ENCODE data around the gene WDR86. TPM values are rescaled to one million over a fixed set of nuclear protein-coding genes. Genes with fewer than 3 reads are reported as not detected.
A peak's percentile ranks its signal among the peaks of the same experiment; 100 is the strongest.

Gene WDR86
- total RNA-seq, 1 experiment from 2014 or later: 7.7 TPM

- no peak for DNase-seq
- POLR2A ChIA-PET (ENCODE audit: unreplicated experiment): no interaction called here
- no peak overlapping the region for H3K27ac ChIP-seq
- no peaks in the 10 kb centered on the region for H3K9me3 ChIP-seq (ENCODE audit: insufficient read depth, low read depth)
- no peak for TF ChIP-seq EZH2 (IDR thresholded peaks at IDR 0.05; ENCODE audit: low read depth)
- TF ChIP-seq, protein P1, sequence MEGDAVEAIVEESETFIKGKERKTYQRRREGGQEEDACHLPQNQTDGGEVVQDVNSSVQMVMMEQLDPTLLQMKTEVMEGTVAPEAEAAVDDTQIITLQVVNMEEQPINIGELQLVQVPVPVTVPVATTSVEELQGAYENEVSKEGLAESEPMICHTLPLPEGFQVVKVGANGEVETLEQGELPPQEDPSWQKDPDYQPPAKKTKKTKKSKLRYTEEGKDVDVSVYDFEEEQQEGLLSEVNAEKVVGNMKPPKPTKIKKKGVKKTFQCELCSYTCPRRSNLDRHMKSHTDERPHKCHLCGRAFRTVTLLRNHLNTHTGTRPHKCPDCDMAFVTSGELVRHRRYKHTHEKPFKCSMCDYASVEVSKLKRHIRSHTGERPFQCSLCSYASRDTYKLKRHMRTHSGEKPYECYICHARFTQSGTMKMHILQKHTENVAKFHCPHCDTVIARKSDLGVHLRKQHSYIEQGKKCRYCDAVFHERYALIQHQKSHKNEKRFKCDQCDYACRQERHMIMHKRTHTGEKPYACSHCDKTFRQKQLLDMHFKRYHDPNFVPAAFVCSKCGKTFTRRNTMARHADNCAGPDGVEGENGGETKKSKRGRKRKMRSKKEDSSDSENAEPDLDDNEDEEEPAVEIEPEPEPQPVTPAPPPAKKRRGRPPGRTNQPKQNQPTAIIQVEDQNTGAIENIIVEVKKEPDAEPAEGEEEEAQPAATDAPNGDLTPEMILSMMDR (conservative IDR thresholded peaks at IDR 0.05): no peak
- 0 out of 2 replicates have a peak, but pooled peaks cover 4% of the 10 kb centered on the region for H3F3A ChIP-seq (ENCODE audit: insufficient read depth, low read depth)
- H3K79me2 ChIP-seq (ENCODE audit: low read depth): no peaks in the 10 kb centered on the region
- no peaks in the 10 kb centered on the region for H4K20me1 ChIP-seq (ENCODE audit: insufficient read depth)
- no peak overlapping the region for H3K4me2 ChIP-seq
- H3K4me3 ChIP-seq: no peak overlapping the region
- BruUV-seq (replicated peaks): no TSS peak
- H3K36me3 ChIP-seq (ENCODE audit: low read depth): no peaks in the 10 kb centered on the region
- CTCF ChIA-PET: interaction anchor here (0.7 kb wide), 1 partner anchor 48 kb away, joined by 3 read pairs; no protein-coding TSS in a partner anchor
- peaks cover 7% of the 10 kb centered on the region; the same call in 1 of the 2 replicates for H3K4me1 ChIP-seq (replicated peaks; ENCODE audit: insufficient read depth)
- no peaks in the 10 kb centered on the region for H3K9me2 ChIP-seq (ENCODE audit: insufficient read depth)
- no peak overlapping the region for H2AFZ ChIP-seq
- intact Hi-C loops (cut with micrococcal nuclease; ENCODE audit: unreplicated experiment): no loop called here
- H3K27me3 ChIP-seq (ENCODE audit: insufficient read depth, low read depth): peaks cover 9% of the 10 kb centered on the region; the same call in 1 of the 2 replicates
Measured at GRCh38 chr7:151412318-151412717, 2.5 kb upstream of the WDR86 start.

GRCh38 chr7:151411551-151411950 is 1.7 kb upstream of the WDR86 start:
- H3K36me3 ChIP-seq (ENCODE audit: low read depth): no peaks in the 10 kb centered on the region
- H3K4me1 ChIP-seq (replicated peaks; ENCODE audit: insufficient read depth): peaks cover 7% of the 10 kb centered on the region; the same call in 1 of the 2 replicates
- H3K4me2 ChIP-seq: no peak overlapping the region
- H3K27me3 ChIP-seq (ENCODE audit: insufficient read depth, low read depth): peaks cover 9% of the 10 kb centered on the region; the same call in 1 of the 2 replicates
- no peak overlapping the region for H2AFZ ChIP-seq
- H3K27ac ChIP-seq: no peak overlapping the region
- H3K9me2 ChIP-seq (ENCODE audit: insufficient read depth): no peaks in the 10 kb centered on the region
- H3K9me3 ChIP-seq (ENCODE audit: insufficient read depth, low read depth): no peaks in the 10 kb centered on the region
- ChIA-PET CTCF (interaction anchor here (0.7 kb wide), 1 partner anchor 49 kb away, joined by 3 read pairs; no protein-coding TSS in a partner anchor), POLR2A (ENCODE audit: unreplicated experiment) (interaction anchor here (0.8 kb wide), 1 partner anchor 15 kb away, joined by 3 read pairs; no protein-coding TSS in a partner anchor)
- H3F3A ChIP-seq (ENCODE audit: insufficient read depth, low read depth): 0 out of 2 replicates have a peak, but pooled peaks cover 4% of the 10 kb centered on the region
- DNase-seq: no peak
- BruUV-seq (replicated peaks): no TSS peak
- H3K4me3 ChIP-seq: no peak overlapping the region
- TF ChIP-seq, protein P1 (conservative IDR thresholded peaks at IDR 0.05): no peak
- H3K79me2 ChIP-seq (ENCODE audit: low read depth): no peaks in the 10 kb centered on the region
- intact Hi-C loops (cut with micrococcal nuclease; ENCODE audit: unreplicated experiment): loop anchor here (1.0 kb wide), 1 partner anchor 17 kb away; no protein-coding TSS in a partner anchor
- H4K20me1 ChIP-seq (ENCODE audit: insufficient read depth): no peaks in the 10 kb centered on the region

DNA sequence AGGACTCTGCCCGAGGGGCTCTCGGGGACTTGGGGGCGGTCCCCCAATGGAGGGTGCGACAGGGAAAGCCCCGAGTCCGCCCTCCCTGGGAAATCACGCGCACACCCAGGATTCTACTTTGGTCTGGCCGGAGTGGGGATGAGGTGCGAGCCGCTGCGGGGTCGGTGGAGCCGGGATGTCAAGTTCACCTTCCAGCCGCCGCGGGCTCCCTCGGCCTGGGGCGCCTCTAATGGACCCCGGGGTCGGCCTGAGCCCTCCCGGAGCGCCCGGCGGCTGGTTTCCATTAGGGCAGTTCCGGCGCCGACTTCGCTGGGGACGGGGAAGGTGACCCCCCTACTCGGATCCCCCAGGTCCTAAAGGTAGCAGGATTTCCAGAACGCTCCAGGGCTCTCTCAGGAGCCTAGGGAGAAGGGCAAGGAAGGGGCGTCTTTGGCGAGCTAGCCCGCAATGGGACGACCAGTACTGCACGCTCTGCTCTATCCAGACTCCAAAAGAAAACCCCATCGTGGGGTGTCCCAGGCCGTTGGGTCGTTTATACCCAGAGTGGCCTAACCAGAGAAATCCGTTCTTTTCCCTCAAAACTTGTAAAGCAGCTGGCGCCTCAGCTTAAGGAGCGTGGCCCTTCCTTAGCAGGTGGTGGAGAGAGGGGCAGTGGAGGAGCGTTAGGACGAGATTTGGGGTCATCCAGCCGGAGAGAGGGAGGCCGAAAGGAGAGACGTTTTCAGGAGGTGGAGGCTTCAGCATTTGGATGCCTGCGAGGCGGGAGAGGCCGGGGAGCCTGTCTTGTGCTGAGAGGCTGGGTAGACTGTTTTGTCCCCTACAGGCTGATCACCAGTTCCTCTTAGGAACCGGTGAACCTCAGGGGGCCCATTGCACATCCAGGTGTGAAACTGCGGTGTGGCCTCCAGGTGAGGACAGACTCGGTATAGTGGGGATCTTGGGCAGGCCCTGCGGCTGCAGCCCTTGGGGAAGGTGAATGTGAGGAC is 860 bp upstream of the WDR86 start:
- no peaks in the 10 kb centered on the region for H4K20me1 ChIP-seq (ENCODE audit: insufficient read depth)
- DNase-seq: no peak
- no peak for TF ChIP-seq EZH2 (IDR thresholded peaks at IDR 0.05; ENCODE audit: low read depth)
- TF ChIP-seq, protein P1 (conservative IDR thresholded peaks at IDR 0.05): no peak
- H3K4me2 ChIP-seq: no peak overlapping the region
- H3K9me2 ChIP-seq (ENCODE audit: insufficient read depth): no peaks in the 10 kb centered on the region
- no peak overlapping the region for H3K4me3 ChIP-seq
- no peak overlapping the region for H3K27ac ChIP-seq
- 0 out of 2 replicates have a peak, but pooled peaks cover 4% of the 10 kb centered on the region for H3F3A ChIP-seq (ENCODE audit: insufficient read depth, low read depth)
- CTCF ChIA-PET: no interaction called here
- peaks cover 9% of the 10 kb centered on the region; the same call in 1 of the 2 replicates for H3K27me3 ChIP-seq (ENCODE audit: insufficient read depth, low read depth)
- H3K9me3 ChIP-seq (ENCODE audit: insufficient read depth, low read depth): no peaks in the 10 kb centered on the region
- POLR2A ChIA-PET (ENCODE audit: unreplicated experiment): interaction anchor here (0.8 kb wide), 1 partner anchor 16 kb away, joined by 3 read pairs; no protein-coding TSS in a partner anchor
- H2AFZ ChIP-seq: no peak overlapping the region
- TSS peak; percentile 26 for BruUV-seq (replicated peaks)
- intact Hi-C loops (cut with micrococcal nuclease; ENCODE audit: unreplicated experiment): loop anchor here (1.0 kb wide), 1 partner anchor 18 kb away; no protein-coding TSS in a partner anchor
- H3K4me1 ChIP-seq (replicated peaks; ENCODE audit: insufficient read depth): peaks cover 3% of the 10 kb centered on the region; the same call in 1 of the 2 replicates
- no peaks in the 10 kb centered on the region for H3K79me2 ChIP-seq (ENCODE audit: low read depth)
- H3K36me3 ChIP-seq (ENCODE audit: low read depth): no peaks in the 10 kb centered on the region
